Activated CD4-positive, alpha-beta T cell treated with anti-CD3 and anti-CD28 coated beads for 48 hours (primary cell): Measurements from ENCODE around the gene PIGS.
A peak's percentile ranks its signal among the peaks of the same experiment; 100 is the strongest.
"Not testable (repeated sequence)": the region's sequence is repeated elsewhere in the genome, so short reads cannot be mapped to it uniquely, and the experiment has no call there.

Experiments used
- DNase-seq: peaks from one replicate; pipeline ENCODE4 v3.0.0-alpha.2; 2020

PIGS gene

GRCh38 chr17:28571361-28572122 lies at the start of gene PIGS:
TSS of gene PIGS (minus strand) at chr17:28571524. CDS start at chr17:28571496, 28 bp downstream.
- DNase-seq = peak; percentile 96

DNA sequence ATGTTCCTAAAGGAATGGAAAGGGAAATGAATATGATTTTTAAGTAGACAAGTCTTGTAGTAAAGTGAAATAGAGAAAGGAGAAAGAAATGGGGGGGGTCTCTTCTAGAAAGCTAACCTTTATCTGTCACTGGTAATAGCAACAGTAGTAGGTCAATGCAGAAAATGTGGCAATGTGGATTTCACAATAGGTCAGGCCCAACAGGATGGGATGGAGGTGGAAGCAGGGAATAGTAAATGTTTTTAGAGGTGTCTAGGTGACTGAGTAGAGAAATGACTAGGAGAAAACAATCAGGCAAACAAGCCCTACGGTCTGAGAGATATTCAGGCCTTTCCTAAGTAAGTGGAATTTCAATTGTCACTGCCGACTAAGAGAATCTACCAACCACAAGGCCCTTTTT lies 48.7 kb upstream of the PIGS start:
- no peak for DNase-seq

- no peak for DNase-seq
Measured at GRCh38 chr17:28618464-28618863, 47.1 kb upstream of the PIGS start.

- no peak for DNase-seq
Measured at GRCh38 chr17:28616281-28616680, 45.0 kb upstream of the PIGS start.

- no peak for DNase-seq
Measured at GRCh38 chr17:28615260-28615940, 44.1 kb upstream of the PIGS start.

DNA sequence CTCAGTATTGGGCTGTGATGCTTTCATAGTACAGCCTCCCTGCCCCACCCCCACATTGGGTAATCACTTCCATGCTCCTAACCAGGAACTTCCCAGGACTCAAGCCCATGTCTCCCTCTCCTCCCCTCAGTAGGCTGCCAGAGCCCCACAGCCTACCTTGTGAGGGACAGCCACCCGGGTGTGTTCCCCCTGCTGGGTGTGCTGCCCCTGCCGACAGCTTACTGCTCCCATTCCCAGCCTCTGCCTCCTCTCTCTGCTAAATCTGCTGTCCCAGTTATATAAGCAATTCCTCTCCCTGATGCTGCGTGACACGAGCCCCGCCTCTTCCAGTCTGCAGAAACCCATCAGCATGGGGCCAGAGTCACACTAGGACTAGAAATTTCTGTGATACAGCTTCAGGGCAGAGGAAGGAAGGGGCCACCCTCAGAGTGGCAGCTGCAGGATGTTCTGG lies 42.6 kb upstream of the PIGS start, which contains the start of gene RSKR:
RSKR (minus strand) TSS at position 255 of the 451 bp plus-strand sequence; CDS start at position 231, 24 bp downstream.
- DNase-seq = no peak

- peak; percentile 40 for DNase-seq
Measured at GRCh38 chr17:28612936-28613872, 41.9 kb upstream of the PIGS start.

DNA sequence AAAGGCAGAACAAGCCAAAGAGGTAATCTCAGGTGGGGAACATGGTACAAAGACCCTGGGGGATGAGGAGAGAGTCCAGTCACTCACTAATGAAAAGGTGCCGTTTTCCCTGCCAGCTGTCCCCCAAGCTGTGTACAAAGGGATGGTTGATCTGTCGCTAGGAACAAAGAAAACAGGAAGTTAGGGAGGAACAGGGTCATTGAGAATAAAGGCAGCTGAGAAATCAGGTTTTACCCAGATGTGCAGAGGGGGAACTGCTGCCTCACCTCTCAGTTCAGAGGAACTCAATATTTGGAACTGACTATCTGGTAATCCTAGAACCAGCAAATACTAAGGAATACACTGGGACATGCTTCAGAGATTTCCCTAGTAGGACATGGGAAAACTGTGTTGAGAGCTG lies 41.2 kb upstream of the PIGS start:
- no peak for DNase-seq

GRCh38 chr17:28610376-28610775 lies 39.1 kb upstream of the PIGS start:
- DNase-seq = no peak

DNA sequence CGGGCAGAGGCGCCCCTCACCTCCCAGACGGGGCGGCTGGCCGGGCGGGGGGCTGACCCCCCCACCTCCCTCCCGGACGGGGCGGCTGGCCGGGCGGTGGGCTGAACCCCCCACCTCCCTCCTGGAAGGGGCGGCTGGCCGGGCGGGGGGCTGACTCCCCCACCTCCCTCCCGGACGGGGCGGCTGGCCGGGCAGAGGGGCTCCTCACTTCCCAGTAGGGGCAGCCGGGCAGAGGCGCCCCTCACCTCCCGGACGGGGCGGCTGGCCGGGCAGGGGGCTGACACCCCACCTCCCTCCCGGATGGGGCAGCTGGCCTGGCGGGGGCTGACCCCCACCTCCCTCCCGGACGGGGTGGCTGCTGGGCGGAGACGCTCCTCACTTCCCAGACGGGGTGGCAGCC lies 32.7 kb upstream of the PIGS start:
- not testable (repeated sequence) for DNase-seq

DNA sequence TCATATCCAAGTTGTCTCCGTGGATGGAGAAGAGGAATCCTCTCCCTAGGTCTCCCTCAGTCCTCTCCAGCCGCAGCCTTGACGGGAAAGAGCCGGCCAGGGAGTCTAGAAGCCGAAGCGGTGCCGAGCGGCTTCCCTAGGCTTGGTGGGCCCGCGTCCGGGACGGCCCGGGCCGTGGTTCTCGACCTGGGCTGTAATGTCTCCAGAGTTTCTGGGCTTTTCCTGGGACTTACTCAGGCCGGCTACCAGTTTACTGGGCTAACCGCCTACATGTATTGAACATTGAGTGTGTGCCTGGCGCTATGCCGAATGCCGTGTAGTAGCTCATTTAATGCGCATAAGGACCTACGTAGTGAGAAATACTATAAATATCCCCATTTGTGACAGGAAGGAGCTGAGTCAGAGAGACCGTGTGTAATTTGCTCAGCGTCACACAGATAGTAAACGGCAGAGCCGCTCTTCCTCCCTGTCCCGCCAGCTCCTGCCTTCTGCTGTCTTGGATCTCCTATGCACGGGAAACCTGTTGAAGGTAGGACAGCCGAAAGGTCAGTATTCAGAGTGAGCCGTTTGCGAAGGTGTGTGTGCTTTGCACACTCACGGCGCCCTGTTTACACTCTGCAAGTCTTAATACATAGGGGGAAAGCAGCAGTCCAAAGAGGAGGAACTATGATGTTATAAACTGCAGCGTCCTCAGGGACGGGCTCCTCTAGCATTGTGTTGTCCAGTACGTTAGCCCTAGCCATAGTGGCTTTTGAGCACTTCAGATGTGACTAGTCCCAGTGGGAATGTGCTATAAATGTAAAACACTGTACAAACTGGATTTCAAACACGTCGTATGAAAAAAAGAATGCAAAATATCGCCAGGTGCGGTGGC lies 28.2 kb upstream of the PIGS start:
- DNase-seq = peak; percentile 82

DNA sequence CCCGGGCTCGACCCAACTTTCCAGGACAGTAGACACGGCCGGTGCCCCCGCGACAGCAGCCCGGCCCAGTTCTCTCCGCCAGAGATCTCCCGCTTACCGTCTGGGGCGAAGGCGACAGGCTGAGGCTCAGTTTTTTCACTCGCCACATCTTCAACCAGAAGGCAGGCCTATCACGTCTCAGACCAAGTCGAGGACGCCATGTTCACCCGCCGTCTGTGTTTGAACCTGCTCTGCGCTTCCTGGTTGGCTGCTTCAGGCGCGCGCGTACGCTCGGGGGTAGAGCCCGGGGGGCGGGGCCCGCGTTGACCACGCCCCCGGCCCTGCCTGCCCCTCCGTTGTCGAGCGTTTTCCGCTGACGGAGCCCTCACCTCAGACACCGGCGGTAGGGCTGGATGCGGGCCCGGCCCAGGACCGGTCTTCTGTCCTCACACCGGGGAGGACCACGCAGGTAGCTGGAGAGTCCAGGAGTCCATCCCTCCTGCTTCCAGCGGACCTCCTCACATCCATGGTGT lies 27.5 kb upstream of the PIGS start, which contains the start of gene SPAG5:
SPAG5 (minus strand) TSS at position 227 of the 512 bp plus-strand sequence; CDS start at position 148, 79 bp downstream.
- DNase-seq = peak; percentile 95

GRCh38 chr17:28598389-28598788 lies 27.1 kb upstream of the PIGS start:
- no peak for DNase-seq

DNA sequence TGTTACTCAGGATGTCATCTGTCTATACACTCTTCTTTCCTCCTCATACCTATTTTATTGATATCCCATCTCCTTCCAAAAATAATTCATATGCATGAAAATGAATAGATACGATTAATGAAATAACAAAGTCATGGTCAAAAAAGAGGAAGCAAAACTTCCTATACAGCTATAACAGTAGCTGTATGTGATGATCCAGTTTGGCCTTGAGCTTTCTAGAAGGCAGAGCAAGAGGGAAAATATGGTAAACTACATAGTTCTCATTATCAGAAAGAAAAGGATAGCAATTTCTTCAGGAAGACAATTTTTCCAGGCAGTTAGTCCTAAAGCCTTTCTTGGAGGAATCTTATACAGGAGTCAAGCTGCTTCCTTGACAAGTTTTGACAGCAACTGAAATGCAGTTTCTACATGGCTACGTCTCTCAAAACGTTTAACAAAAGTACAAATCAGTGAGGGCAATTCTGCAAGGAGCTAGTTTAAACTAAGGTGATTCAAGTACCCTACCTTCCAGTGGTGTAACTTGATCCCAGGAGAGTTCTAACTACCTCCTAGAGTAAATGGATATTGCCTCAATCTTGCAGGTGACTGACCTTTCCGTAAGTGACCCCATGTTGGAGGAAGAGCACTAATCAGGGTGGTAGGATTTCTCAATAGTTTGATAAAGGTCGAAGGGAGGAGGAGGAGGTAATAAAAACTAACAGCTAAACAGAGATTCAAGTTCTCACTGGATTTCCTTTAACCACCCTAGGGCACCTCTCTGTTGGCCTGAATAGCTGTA lies 26.5 kb upstream of the PIGS start:
- DNase-seq = no peak

DNA sequence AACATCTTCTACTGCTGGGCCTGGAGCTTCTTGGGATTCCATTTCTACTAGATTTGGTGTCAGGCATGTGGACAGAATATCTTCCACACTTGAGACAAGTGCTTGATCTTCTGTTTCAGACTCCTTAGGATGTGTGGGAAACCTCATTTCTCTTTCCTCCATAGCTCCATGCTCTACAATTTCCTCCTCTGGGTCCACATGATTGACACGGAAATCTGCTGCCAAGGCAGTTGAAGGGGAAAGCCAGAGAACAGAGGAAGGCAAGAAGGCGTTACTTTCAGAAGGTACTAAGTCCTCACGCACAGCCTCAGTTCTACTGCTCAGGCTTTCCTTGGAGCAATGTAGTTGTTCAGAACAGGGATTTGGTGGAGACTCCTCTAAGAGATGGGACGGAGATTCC lies 20.9 kb upstream of the PIGS start:
- no peak for DNase-seq

GRCh38 chr17:28585851-28586250 lies 14.5 kb upstream of the PIGS start:
- no peak for DNase-seq

DNA sequence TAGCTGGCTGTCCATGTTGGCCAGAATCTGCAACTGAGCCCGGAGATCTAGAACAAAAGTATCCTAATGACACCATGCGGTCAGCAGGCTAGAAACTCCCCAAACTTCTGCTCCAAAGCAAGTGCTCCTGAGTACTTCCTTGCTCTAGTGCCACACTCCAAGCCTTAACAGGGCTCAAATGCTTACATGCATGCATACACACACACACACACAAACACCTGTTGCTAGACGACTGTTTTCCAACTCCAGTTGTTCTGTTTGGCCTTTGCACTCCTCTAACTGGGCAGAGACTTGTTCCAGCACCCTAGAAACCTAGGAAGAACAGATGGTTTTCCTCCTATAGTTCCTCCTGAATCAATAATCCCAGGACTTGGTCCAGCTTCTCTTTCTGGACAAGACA lies 13.1 kb upstream of the PIGS start:
- no peak for DNase-seq

GRCh38 chr17:28582513-28582912 lies 11.2 kb upstream of the PIGS start:
- DNase-seq = no peak

- no peak for DNase-seq
Measured at GRCh38 chr17:28580959-28581358, 9.6 kb upstream of the PIGS start.

GRCh38 chr17:28579526-28579925 lies 8.2 kb upstream of the PIGS start:
- peak; percentile 49 for DNase-seq
